ENCODE results near the gene PSMG3.

The PSMG3 gene

DNA sequence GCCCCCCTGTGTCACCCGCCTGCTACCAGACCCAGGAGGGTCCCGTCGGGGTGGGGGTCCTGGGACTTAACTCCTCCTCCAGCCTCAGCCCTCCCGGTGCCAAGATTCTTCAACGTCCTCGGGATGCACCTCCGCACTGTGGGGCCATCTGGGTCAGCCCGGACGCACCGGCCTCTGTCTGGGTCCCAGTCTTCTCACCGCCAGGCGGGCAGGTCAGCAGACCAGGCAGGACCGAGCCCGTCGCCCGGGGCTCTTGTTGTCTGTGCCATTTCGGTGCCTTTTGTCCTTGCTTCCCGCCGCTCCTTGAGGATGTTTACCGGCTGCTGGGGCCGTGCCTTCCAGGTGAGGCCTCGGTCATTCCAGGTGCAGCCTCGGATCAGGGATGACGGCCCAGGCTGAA lies 32.1 kb upstream of the PSMG3 start:
- Mint-ChIP-seq H3K4me3 (no peak overlapping the region), H3K27ac (no peak overlapping the region), H3K27me3 (peaks cover 15 to 21% of the 10 kb centered on the region in 2 donors), H3K36me3 (peaks cover 0 to 9% of the 10 kb centered on the region in 2 donors), H3K4me1 (peaks cover 0 to 3% of the 10 kb centered on the region in 2 donors), H3K9me3 (peaks cover 0 to 5% of the 10 kb centered on the region in 2 donors)
- ATAC-seq (replicated peaks) (no peak), DNase-seq (no peak)

DNA sequence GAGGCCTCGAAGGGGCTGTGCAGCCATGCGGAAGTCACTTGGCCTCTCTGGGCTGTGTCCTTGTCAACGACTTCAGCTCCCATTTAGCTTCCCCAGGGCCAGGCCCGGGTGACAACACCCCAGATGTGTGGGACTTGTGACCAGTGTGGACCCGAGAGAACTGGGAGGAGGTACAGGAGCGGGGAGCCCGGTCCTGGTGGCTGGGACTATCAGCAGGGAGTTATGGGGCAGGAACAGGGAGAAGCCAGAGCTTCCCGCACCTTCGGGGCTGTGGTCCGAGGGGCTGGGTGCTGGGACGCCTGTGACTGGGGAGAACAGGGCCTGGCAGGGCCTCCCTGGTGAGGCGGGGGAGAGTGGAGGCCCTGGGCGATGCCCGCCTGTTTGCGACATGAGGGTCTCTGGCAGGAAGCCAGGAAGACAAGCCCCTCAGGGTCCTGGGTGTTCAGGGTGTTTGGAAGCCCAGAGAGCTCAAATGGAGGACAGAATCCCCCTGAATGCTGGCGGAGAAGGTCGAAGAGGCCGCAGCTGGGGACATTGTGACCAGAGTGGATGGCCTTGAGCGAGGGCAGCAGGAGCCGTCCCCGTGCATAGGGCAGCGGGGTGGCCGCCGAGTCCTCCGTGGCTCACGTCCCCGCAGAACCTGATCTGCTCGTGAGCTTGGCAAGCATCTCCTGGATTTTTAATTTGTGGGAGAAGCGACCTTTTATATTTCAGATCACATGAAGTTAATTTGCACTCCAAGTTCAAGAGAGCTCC lies 30.0 kb upstream of the PSMG3 start:
- no peak overlapping the region for H3K27ac Mint-ChIP-seq
- peaks cover 8 to 15% of the 10 kb centered on the region in 2 donors for H3K27me3 Mint-ChIP-seq
- peaks cover 0 to 3% of the 10 kb centered on the region in 2 donors for H3K4me1 Mint-ChIP-seq
- ATAC-seq (replicated peaks), result no peak
- peaks cover 0 to 9% of the 10 kb centered on the region in 2 donors for H3K36me3 Mint-ChIP-seq
- no peak for DNase-seq
- H3K9me3 Mint-ChIP-seq, result peaks cover 3 to 7% of the 10 kb centered on the region in 2 donors
- no peak overlapping the region for H3K4me3 Mint-ChIP-seq

DNA sequence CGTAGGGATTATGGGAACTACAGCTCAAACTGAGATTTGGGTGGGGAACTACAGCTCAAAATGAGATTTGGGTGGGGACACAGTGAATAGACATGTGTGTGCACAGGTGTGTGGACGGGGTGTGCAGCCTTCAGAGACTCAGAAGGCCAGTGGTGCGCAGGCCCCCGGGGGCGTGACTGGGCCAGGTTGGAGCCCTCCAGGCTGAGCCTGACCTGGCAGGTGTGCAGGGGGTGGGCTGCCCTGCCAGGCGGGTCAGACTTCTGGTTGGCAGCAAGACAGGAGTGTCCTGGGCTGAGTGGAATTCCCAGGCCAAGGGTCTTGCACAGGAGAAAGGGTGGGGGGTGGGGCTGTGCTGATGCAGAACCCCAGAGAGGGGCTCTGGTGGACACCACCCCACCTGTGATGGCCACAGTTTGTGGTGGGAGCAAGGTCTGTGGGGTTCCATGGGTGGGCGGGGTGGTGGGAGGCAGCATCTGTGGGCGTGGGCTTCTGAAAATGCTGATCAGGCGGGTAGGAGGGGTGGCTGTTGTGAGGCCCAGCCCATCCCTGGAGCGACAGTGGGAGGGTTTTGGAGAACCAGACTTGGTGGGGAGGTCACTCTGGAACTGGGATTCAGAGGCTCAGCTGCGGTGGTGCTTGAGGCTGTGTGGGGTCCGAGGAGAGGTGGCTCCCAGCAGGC lies 29.3 kb upstream of the PSMG3 start:
- Mint-ChIP-seq H3K4me1 (peaks cover 0 to 3% of the 10 kb centered on the region in 2 donors), H3K27ac (no peak overlapping the region), H3K36me3 (peaks cover 0 to 9% of the 10 kb centered on the region in 2 donors), H3K9me3 (peaks cover 7% of the 10 kb centered on the region in 2 donors), H3K27me3 (peaks cover 8 to 16% of the 10 kb centered on the region in 2 donors), H3K4me3 (no peak overlapping the region)
- ATAC-seq (replicated peaks), result no peak
- no peak for DNase-seq

DNA sequence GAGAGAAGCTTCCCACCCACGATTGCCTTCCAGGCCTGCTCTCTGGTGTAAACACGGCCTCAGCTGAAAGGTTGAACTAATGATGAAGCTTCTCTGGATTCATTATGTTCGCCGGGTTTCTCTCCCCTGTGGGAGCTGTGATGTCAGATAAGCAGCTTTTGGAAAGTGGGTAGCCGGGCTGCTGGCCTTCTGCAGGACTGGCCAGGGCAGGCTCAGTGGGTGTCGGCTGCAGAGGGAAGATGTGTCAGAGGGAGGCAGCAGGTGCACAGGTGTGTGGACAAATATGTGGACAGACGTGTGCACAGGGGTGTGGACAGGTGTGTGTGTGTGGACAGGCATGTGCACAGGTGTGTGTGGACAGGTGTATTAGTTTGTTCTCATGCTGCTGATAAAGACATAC lies 28.5 kb upstream of the PSMG3 start:
- ATAC-seq (replicated peaks) (no peak), DNase-seq (no peak)
- no peak overlapping the region for H3K4me3 Mint-ChIP-seq
- H3K36me3 Mint-ChIP-seq, result peaks cover 0 to 9% of the 10 kb centered on the region in 2 donors
- H3K27me3 Mint-ChIP-seq, result peaks cover 4 to 12% of the 10 kb centered on the region in 2 donors
- H3K27ac Mint-ChIP-seq, result peak overlapping the region; percentile 7
- H3K9me3 Mint-ChIP-seq, result peaks cover 7% of the 10 kb centered on the region in 2 donors
- H3K4me1 Mint-ChIP-seq, result peaks cover 3 to 4% of the 10 kb centered on the region in 2 donors

DNA sequence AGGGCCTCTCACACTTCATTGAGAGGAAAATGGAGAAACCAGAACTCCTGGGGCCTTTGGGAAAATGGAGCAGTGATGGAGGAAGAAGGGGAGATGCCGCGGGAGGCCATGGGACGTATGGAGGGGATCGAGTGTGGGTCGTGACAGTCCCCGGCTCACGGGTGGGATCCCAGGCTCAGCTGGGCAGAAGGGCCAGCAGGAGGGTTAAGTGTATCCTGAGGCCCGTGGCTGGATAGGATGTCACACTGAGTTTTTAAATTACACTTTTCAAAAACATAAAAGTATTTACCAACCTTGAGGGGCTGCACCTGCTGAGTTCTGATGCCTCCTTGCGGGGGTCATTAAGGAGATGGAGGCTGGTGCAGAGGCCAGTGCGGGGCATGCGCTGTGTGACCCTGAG lies 28.0 kb upstream of the PSMG3 start:
- Mint-ChIP-seq H3K27ac (no peak overlapping the region), H3K4me1 (peaks cover 8% of the 10 kb centered on the region in 2 donors), H3K4me3 (no peak overlapping the region), H3K27me3 (peaks cover 0 to 8% of the 10 kb centered on the region in 2 donors), H3K36me3 (peaks cover 0 to 9% of the 10 kb centered on the region in 2 donors), H3K9me3 (peaks cover 7% of the 10 kb centered on the region in 2 donors)
- DNase-seq, result no peak
- no peak for ATAC-seq (replicated peaks)

DNA sequence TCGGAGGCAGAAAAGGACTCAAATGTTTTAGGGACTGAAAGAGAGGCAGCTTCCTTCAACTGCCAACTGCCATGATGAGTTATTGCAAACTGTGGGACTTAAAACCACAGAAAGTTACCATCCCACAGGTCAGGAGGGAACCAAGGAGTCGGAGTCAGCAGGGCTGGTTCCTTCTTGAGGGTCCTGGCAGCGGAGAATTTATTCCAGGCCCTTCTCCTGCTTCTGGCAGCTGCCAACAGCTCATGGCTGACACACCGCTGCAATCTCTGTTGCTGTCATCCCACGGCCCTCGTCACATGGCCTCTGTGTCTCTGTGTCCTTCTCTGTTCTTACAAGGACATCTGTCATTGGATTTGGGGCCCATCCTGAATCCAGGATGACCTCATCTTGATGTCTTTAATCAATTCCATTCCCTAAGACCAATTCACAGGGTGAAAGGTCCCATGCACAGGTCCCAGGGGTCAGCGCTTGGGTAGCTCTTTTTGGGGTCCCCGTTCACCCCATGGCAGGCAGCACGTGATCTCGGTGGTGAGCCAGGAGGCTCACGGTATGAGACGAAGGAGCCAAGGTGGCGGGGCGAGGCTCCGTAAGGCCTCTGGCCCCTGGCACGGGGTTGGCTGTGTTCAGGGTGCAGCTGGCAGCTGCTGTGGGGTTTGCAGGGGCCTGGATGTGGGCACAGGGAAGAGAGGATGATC lies 27.4 kb upstream of the PSMG3 start:
- Mint-ChIP-seq H3K27ac (no peak overlapping the region), H3K4me1 (peaks cover 12 to 13% of the 10 kb centered on the region in 2 donors), H3K4me3 (no peak overlapping the region), H3K36me3 (peaks cover 0 to 9% of the 10 kb centered on the region in 2 donors), H3K9me3 (peaks cover 7% of the 10 kb centered on the region in 2 donors), H3K27me3 (peaks cover 0 to 8% of the 10 kb centered on the region in 2 donors)
- DNase-seq (no peak), ATAC-seq (replicated peaks) (no peak)

DNA sequence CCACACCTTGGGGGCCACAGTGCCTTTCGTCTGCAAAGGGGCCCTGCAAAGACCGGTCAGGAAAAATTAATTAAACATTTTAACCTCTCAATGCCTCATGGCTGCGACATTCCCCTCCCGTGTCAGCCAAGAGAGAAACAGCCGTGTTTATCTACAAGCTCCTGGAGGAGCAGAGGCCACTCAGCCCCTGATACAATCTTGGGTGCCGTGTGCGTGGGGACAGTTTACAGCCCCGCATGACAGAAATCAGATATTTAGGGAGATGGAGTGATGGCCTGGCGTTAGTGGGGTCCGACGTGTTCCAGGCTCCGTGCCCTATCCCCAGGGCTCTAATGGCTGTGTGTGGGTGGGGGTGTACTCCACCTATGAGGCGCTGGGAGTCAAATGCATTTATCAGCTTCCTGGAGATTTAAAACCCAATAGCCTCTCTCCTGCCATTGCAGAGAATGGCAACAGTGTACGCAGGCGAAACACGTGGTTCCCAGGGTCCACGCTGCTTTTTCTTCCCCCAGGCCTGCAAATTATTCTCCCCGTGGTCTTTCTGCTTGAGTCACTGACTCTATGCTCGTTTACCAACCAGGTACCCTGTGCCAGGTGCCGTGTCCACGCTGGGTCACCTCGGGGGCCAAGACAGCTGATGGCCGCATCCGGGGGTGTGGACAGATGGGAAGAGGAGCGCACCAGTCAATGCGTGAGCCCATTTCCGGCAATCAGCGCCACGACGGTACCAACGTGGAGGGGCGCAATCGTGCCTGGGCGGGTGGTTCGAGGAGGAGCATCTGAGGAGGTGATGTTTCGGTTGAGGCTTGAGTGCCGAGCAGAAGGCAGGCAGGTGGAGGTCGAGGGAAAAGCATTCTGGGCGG lies 26.6 kb upstream of the PSMG3 start:
- H3K9me3 Mint-ChIP-seq, result peaks cover 7% of the 10 kb centered on the region in 2 donors
- no peak for DNase-seq

DNA sequence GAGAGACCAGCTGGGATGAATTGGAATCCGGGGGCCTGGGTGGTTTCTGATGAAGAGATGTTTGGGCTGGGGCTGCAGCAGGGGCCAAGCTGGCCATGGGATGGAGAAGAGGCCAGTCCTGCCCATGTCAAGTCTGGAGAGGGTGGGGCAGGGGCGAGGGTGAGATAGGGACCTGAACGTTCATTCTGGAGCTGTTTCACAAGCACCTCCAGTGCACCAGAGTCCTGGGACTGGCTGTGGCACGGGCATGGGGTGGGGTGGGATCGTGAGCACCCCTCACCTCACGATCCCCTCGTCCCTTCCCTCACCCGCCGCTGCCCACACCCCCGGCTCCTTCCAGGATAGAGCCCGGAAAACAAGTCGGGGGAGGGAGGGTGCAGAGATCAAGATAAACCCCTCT lies 25.8 kb upstream of the PSMG3 start:
- ATAC-seq (replicated peaks), result no peak
- Mint-ChIP-seq H3K4me1 (peaks cover 26 to 29% of the 10 kb centered on the region in 2 donors), H3K27me3 (peaks cover 7 to 18% of the 10 kb centered on the region in 2 donors), H3K27ac (no peak overlapping the region), H3K9me3 (peaks cover 7% of the 10 kb centered on the region in 2 donors), H3K4me3 (no peak overlapping the region), H3K36me3 (peaks cover 0 to 9% of the 10 kb centered on the region in 2 donors)
- no peak for DNase-seq

More for the DNA sequence above, 26.6 kb upstream of the PSMG3 start:
- Mint-ChIP-seq H3K4me1 (peaks cover 19 to 21% of the 10 kb centered on the region in 2 donors), H3K36me3 (peaks cover 0 to 9% of the 10 kb centered on the region in 2 donors), H3K27ac (no peak overlapping the region), H3K4me3 (no peak overlapping the region), H3K27me3 (peaks cover 5 to 13% of the 10 kb centered on the region in 2 donors)
- no peak for ATAC-seq (replicated peaks)

DNA sequence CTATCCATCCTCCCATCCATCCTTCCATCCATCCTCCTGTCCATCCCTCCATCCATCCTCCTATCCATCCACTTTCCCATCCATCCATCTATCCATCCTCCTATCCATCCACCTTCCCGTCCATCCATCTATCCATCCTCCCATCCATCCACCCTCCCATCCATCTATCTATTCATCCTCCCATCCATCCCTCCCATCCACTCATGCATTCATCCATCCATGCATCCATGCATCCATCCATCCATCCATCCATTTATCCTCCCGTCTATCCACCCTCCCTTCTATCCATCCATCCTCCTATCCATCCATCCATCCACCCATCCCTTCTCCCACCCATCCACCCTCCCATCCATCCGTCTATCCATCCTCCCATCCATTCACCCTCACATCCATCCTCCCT lies 25.2 kb upstream of the PSMG3 start:
- Mint-ChIP-seq H3K9me3 (peaks cover 7% of the 10 kb centered on the region in 2 donors), H3K27ac (no peak overlapping the region), H3K4me3 (no peak overlapping the region), H3K4me1 (peaks cover 31 to 35% of the 10 kb centered on the region in 2 donors), H3K36me3 (peaks cover 0 to 9% of the 10 kb centered on the region in 2 donors), H3K27me3 (peaks cover 7 to 18% of the 10 kb centered on the region in 2 donors)
- ATAC-seq (replicated peaks) (no peak), DNase-seq (no peak)

DNA sequence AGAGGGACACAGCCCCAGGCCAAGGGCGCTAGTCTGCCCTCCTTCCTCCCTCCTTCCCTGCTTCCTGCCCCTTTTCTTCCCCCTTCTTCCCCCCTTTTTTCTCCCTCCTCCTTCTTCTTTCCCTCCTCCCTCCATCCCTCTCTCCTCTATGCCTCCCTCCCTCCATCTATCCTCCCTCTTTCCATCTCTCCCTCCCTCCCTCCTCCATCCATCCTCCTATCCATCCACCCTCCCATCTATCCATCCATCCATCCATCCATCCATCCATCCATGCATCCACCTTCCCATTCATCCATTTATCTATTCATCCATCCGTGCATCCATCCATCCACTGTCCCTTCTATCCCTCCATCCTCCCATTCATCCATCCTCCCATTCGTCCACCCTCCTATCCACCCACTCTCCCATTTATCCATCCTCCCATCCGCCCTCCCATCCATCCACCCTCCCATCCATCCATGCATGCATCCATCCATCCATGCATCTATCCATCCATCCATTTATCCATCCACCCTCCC lies 24.1 kb upstream of the PSMG3 start:
- Mint-ChIP-seq H3K27ac (no peak overlapping the region), H3K4me1 (peaks cover 31 to 35% of the 10 kb centered on the region in 2 donors), H3K4me3 (no peak overlapping the region), H3K36me3 (peaks cover 0 to 10% of the 10 kb centered on the region in 2 donors), H3K27me3 (peaks cover 7 to 18% of the 10 kb centered on the region in 2 donors), H3K9me3 (peaks cover 7 to 8% of the 10 kb centered on the region in 2 donors)
- no peak for DNase-seq
- no peak for ATAC-seq (replicated peaks)

DNA sequence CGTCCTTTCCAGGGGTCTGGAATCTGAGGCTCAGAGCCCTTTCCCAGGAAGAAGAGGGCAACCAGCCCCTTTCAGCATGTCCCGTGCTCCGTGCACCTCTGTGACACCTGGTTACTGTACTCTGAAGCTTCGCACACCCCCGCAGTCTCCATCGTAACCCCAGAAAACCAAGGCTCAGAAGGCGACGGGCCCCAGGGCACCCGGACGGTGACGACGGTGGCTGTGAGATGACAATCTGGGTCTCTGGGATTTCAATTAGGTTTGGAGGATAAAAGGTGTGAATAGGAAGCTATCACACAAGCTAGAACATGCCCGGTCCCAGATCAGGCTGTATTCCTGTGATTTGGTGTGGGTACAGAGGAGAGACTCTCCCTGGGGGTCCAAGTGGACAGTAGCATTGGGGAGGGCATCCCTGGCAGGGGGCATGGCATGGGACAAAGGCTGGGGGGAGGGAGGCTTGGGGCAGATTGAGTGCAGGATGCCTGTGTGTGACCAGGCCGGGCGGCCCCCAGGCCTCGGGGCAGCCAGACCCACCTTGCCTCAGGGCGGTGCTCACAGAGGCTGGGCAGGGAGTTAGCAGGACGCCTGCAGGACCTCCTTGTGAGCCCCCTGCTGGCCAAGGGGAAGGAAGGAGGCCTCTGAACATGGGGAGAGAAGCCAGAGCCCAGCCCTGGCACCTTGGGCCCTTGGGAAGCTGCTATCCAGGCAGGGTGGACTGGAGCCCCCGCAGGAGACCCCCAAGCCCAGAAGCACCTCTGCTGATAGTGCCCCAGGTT lies 23.4 kb upstream of the PSMG3 start:
- DNase-seq (no peak), ATAC-seq (replicated peaks) (peak in 1 of 2 donors; percentile 25)
- peak overlapping the region; percentile 38 for H3K27ac Mint-ChIP-seq
- peaks cover 14 to 18% of the 10 kb centered on the region in 2 donors for H3K27me3 Mint-ChIP-seq
- no peak overlapping the region for H3K4me3 Mint-ChIP-seq
- H3K36me3 Mint-ChIP-seq, result peaks cover 0 to 12% of the 10 kb centered on the region in 2 donors
- peaks cover 29 to 35% of the 10 kb centered on the region in 2 donors for H3K4me1 Mint-ChIP-seq
- H3K9me3 Mint-ChIP-seq, result peaks cover 7% of the 10 kb centered on the region in 2 donors

DNA sequence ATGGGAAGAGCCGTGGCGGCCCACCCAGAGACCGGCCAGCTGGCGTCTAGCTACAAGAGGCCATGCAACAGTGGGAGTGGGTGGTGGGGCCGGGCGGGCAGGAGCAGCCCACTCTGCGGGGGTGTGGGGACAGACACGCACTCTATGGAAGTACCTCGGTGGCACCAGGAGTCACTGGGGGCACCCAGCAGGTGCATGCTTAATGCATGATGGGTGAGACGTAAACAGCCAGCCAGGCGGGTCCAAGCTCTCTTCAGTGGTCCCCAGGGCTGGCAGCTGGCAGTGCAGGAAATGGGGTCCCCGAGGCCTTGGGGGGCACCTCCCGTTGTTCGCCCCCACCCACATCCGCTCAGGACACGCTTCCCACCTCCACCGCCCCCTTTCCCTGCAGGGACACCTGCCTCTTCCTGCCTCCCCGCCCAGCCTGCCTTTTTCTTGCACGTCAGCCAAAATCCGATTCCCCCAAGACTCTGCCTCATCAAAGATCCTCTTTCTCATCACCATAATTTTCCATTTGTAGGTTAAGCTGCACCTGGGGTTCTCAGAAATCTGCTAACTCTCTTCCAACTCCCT lies 22.6 kb upstream of the PSMG3 start:
- peaks cover 6 to 7% of the 10 kb centered on the region in 2 donors for H3K9me3 Mint-ChIP-seq

More for the DNA sequence above, 22.6 kb upstream of the PSMG3 start:
- peak; percentile 64 for DNase-seq
- peak; percentile 74 to 77 for ATAC-seq (replicated peaks)
- Mint-ChIP-seq H3K27me3 (peaks cover 16 to 18% of the 10 kb centered on the region in 2 donors), H3K27ac (peak overlapping the region; percentile 65), H3K4me3 (peak overlapping the region; percentile 66 to 75), H3K36me3 (peaks cover 0 to 11% of the 10 kb centered on the region in 2 donors), H3K4me1 (peaks cover 28 to 35% of the 10 kb centered on the region in 2 donors)

All from stimulated activated naive B cell treated with anti-CD40 and anti-IgM and Interleukin-4, amounts not matched to agents 10 μg/mL and 1 μg/mL and 100 μg/mL, for 72 hours (primary cell).